Stimulated activated CD4-positive, alpha-beta T cell treated with anti-CD3 and anti-CD28 coated beads, Interleukin-15, amount 100 ng/mL, for 24 hours (primary cell): ENCODE results near the gene EPS8L3.
"Not testable (repeated sequence)": the region's sequence is repeated elsewhere in the genome, so short reads cannot be mapped to it uniquely, and the experiment has no call there.

Source experiments
- DNase-seq: peaks from one replicate; pipeline ENCODE4 v3.0.0-alpha.2; 2020

Gene EPS8L3

DNA sequence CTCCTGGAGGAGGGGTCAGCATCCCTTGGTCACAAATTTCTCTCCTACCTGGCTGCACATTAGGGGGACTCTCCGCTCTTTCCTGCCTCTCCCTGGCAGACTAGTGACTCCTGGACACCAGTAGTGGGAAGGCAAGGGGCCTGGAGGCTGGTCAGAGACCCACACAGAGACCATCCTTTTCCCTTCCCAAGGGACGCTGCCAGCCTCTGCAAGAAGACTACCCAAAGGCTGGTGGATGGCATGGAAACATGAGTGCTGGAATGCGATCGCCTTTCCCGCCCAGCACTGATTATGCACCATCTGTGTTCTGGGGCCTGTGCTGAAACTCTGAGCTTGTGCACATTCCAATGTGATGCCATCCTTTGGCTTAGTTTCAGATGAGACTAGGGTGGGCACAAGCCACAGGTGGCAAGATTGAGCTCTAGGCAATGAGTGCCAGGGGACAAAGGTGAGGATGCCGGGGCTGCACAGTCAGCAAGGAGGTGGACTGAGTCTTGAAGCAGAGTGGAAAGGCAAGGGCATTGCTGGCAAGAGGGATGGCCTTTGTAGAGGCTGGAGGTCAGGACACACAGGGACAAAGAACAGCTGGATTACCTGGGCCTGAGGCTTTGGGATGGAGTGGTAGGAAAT lies 12.6 kb upstream of the EPS8L3 start:
- DNase-seq: no peak

DNA sequence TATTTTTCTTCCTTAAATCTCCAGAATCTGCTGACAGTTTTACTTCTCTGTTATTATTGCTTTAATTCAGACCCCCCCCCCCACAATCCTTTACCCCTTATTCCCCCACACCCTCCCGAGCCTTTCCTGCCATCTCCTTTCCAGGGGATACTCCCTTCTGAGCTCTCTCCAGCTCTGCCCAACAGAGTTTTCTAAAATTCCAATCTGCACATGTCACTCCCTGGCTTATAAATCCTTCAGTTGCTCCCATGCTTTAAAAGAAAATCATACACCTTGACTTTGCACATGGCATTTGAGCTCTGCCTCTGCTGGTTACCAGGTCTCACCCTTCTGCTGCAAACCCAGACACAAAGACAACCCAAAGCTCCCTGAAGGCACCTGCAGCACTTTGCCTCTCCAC lies 11.7 kb upstream of the EPS8L3 start:
- no peak for DNase-seq

DNA sequence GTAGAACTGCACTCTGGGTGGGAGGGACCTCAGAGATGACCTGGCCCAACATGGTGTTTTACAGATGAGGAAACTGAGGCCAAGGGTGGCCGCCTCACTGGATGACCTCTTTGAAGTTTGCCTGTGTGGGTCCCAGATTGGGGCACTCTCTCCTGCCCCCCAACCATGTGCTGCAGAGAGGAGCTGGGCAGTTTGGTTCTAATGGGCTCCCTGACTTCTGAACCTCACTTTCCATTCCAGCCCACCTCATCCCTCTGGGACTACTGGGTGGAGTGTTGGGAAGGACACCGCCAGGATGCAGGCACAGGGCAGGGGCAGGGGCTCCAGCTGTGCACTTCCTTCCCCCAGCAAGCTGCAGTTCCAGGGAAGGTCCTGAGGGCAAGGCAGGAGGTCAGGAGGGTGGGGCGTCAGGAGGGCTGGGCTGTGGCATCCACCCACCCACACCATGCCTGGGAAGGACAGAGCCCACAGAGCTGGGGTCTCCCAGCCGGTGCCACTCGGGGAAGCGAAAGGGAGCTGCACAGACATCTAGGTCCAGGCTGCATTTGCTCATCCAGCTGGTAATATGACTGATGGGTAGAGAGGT lies 10.3 kb upstream of the EPS8L3 start:
- DNase-seq: no peak

- DNase-seq: peak; percentile 79
Measured at GRCh38 chr1:109773203-109773899, 9.6 kb upstream of the EPS8L3 start.

DNA sequence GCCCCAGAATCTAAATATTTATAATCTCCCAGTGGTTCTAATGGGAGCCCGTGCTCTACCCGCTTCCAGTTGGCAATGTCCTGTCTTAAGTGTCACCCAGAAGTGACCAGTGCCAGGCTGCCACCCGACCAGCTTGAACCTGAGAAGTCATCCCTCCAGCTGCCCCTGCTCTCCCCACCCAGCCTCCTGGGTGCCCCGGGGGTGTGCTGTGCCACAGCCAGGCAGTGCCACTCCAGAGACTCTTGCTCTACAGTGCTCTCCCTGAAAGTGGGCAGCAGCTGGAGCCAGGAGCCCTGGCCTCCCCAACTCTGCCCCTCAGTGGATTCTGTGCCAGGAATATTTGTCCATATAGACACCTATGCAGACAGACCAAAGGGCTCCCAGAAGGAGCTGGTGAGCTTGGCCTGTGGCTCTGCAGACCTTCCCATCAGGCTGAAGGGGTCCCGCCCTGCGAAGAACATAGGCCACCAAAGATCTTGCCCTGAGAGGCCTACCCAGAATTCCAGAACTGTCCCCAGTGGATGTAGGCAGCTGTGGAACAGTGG lies 9.0 kb upstream of the EPS8L3 start:
- no peak for DNase-seq

DNA sequence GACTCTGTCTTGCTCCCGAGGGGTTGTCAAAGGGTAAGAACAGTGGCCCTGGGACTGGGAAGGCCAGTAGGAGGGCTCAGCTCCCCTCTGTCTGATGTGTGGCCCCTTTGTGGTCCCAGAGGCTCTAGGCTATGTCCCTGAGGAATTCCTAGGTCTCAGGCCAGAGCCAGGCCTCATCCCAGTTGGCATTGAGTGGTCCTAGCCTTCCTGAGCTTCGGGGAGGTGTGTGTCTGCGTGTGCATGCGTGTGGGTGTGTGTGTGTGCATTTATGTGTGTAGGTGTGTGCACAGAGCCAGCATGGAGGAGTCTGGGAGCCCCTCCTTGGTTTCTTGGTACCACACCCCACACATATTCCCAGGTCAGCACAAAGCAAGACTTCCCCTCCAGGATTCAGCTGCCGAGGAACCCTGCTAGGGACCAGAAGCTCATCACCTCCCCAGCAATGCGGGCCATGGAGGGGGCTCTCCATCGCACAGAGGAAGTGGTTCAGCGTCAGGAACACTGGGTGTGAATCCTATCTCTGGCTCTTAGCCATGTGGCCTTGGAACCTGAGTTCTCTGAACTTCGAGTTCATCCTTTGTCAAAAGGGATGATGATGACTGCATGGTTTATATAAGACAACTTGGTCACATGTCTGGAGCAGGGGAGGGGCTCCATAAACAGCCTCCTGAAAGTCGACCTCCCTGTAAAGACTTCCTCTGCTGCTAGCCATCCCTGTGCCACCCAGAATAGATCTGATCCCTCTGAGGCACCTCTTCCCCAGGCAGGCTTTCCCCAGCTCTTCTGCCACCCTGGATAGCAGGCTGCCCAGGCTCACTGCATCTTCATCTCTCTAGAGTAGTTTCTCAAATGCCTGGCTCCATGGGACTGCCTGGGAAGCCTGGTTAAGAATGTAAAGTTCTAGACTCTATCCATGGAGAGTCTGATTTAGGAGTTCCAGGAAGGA lies 8.3 kb upstream of the EPS8L3 start:
- no peak for DNase-seq

- DNase-seq: no peak
Measured at GRCh38 chr1:109770331-109771095, 6.8 kb upstream of the EPS8L3 start.

DNA sequence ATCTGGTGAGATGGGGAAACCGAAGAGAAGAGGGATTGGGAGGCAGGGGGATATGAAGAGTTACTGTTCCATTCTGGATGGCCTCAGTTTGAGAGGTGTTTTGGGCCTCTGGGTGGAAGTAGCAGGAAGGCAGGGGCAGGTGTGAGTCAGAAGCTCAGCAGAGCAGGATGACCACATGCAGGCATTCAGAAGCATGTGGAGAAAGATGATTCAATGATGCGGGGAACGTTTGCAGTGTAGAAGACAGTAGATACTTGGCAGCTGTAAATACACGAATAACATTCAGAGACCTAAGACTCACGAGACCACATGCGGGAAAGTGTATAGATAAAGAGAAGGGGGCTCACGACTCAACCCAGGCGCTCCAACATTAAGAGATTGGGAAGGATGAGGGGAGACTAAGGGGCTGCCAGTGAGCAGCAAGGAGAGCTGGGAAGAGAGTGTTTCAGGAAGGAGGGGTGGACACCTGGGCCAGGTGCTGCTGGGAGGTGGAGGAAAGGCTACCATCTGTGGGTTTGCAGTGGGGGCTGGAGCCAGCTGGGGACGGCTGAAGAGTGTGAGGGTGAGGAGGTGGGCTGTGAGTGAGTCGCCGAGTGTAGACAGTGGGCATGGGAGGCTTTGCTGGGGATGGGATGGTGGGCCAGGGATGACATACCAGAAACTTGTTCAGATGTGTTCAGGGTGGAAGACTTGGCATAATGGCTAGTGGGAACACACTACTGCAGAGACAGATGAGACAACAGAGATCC lies 5.8 kb upstream of the EPS8L3 start:
- DNase-seq: no peak

DNA sequence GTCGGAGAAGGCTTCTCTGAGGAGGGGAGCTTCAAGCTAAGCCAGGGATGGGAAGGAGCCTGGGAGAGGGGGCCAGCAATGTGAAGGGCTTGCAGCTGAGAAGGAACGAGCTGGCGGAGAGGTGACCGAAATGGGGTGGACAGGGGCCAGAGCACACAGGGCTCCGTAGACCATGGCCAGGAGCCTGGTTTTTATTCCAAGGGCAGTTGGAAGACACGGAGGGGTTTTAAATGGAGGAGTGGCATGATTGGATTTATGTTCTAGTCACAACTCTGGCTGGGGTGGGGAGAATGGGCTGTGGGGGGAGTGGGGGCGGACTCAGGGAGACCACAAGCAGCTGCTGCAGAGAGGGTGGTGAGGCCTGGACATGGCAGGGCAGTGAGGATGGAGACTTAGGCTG lies 5.1 kb upstream of the EPS8L3 start:
- no peak for DNase-seq

- DNase-seq: no peak
Measured at GRCh38 chr1:109768335-109768650, 4.6 kb upstream of the EPS8L3 start.

- DNase-seq: no peak
Measured at GRCh38 chr1:109767637-109768334, 4.1 kb upstream of the EPS8L3 start.

DNA sequence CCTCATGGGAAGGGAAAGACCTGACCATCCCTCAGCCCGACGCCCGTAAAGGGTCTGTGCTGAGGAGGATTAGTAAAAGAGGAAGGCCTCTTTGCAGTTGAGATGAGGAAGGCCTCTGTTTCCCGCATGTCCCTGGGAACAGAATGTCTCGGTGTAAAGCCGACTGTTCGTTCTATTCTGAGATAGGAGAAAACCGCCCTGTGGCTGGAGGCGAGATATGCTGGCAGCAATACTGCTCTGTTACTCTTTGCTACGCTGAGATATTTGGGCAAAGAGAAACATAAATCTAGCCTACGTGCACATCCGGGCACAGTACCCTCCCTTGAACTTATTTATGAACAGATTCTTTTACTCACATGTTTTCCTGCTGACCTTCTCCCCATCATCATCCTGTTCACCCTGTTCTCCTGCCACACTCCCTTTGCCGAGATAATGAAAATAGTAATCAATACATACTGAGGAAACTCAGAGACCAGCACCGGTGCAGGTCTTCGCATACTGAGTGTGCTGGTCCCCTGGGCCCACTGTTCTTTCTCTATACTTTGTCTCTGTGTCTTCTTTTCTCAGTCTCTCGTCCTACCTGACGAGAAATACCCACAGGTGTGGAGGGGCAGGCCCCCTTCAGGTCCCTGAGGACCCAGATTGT lies 3.4 kb upstream of the EPS8L3 start:
- not testable (repeated sequence) for DNase-seq

- DNase-seq: no peak
Measured at GRCh38 chr1:109765896-109766615, 2.3 kb upstream of the EPS8L3 start.

DNA sequence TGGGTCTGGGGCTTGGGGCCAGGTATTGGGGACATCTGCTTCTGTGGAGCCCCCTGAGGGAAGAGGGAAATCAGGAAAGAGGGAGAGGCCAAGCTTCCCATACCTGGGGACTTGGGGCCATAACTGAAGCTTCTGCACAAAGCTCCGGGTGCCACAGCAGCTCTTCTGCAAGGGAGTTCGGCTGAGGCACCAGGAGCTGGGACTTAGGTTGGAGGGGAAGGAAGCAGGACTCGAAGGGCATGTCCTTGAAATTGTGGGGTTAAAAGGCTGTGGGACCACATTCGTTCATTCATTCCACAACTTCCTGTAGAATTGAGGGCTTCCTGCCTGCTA lies 1.7 kb upstream of the EPS8L3 start:
- no peak for DNase-seq

GRCh38 chr1:109764561-109765482 lies 1.1 kb upstream of the EPS8L3 start:
- DNase-seq: no peak

GRCh38 chr1:109762821-109763645 lies 690 bp downstream of the EPS8L3 start:
- no peak for DNase-seq

DNA sequence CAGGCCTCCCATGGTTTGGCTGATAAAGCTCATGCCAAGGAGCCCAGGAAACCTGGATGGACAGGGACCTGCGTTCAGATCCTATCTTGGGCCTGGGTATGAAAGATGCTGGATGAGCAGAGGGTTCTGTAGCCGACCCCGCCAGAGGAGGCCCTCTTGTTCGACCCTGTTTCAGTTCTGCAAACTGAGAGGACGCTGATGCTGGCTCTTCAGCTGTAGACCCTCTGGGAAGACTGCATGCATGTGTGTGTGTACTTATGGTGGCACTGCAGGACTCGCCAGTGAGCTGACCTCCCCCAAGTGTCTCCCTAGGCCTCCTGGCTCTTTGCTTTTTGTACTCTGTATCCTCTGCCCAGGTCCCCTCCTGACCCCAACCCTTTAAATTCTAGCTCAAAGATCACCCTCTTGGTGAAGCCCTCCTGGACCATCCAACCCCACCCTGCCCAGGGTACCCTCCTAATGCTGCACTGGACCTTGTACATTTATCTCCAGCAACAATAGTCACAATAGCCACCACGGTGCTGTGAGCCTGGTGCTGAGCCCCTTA lies 1.6 kb downstream of the EPS8L3 start:
- no peak for DNase-seq
